CD14-positive monocyte (primary cell): Measurements from ENCODE around the gene SV2B. TPM values are rescaled to one million over a fixed set of nuclear protein-coding genes. Genes with fewer than 3 reads are reported as not detected.

Source experiments
- DNase-seq, 3 donors: peaks; one replicate each; pipeline ENCODE4 v3.0.0-alpha.2; 2011 to 2022
- H2AFZ ChIP-seq: 2 replicates; pipeline ENCODE4 v1.6.0; 2012; ENCODE audit warnings: mild to moderate bottlenecking, low read depth, low read length, inconsistent platforms; ENCODE audit not compliant: insufficient read depth, poor library complexity, severe bottlenecking
- H3K27ac ChIP-seq, 2 donors: 1 replicate in 1 of 2; 2 replicates in 1 of 2; pipeline ENCODE4 v1.5.1; 2012 to 2013; ENCODE audit warnings: low read length in 2 of 2, control low read depth in 1 of 2, inconsistent platforms in 1 of 2, low read depth in 1 of 2, mild to moderate bottlenecking in 1 of 2
- H3K27me3 ChIP-seq, 2 donors: one replicate each; pipeline versions ENCODE4 v1.6.0 to v1.6.1; 2011 to 2013; ENCODE audit warnings: low read length in 2 of 2; ENCODE audit not compliant: control insufficient read depth in 2 of 2, insufficient read depth in 2 of 2
- H3K36me3 ChIP-seq, 2 donors: replicated peaks in 1 of 2; 1 replicate in 1 of 2; 2 replicates in 1 of 2; pipeline versions ENCODE4 v1.5.1 to v1.6.1; 2012 to 2013; ENCODE audit warnings: low read length in 2 of 2, control low read depth in 1 of 2, inconsistent platforms in 1 of 2, mild to moderate bottlenecking in 1 of 2; ENCODE audit not compliant: insufficient read depth in 2 of 2, control insufficient read depth in 1 of 2
- H3K4me1 ChIP-seq, 2 donors: 1 replicate in 1 of 2; 2 replicates in 1 of 2; pipeline versions ENCODE4 v1.5.1 to v1.6.1; 2012 to 2013; ENCODE audit warnings: low read length in 2 of 2, control low read depth in 1 of 2, inconsistent platforms in 1 of 2, mild to moderate bottlenecking in 1 of 2, moderate library complexity in 1 of 2; ENCODE audit not compliant: insufficient read depth in 2 of 2, control insufficient read depth in 1 of 2
- H3K4me2 ChIP-seq: replicated peaks from 2 replicates; pipeline ENCODE3; 2012; ENCODE audit warnings: low read length, moderate library complexity, mild to moderate bottlenecking; ENCODE audit not compliant: poor library complexity, severe bottlenecking; ENCODE audit errors: extremely low read depth
- H3K4me3 ChIP-seq, 3 experiments: fragments of 200-600 bp in 1 of 3; sonication (generic) in 1 of 3; replicated peaks in 1 of 3; 1 replicate in 2 of 3; 2 replicates in 1 of 3; pipeline ENCODE4 v1.5.1; 2011 to 2013; ENCODE audit warnings: low read length in 3 of 3, mild to moderate bottlenecking in 3 of 3, control low read depth in 2 of 3, low read depth in 2 of 3, inconsistent platforms in 1 of 3, moderate library complexity in 1 of 3
- H3K79me2 ChIP-seq: 2 replicates; pipeline ENCODE4 v1.6.0; 2012; ENCODE audit warnings: mild to moderate bottlenecking, control low read depth, inconsistent platforms, low read length, moderate library complexity; ENCODE audit not compliant: insufficient read depth
- H3K9ac ChIP-seq: 2 replicates; pipeline ENCODE4 v1.6.0; 2017; ENCODE audit warnings: low read length, mild to moderate bottlenecking; ENCODE audit not compliant: insufficient read depth, poor library complexity, severe bottlenecking
- H3K9me3 ChIP-seq, 2 donors: replicated peaks in 1 of 2; 1 replicate in 1 of 2; 2 replicates in 1 of 2; pipeline versions ENCODE4 v1.5.1 to v1.6.1; 2012 to 2013; ENCODE audit warnings: low read length in 2 of 2, control low read depth in 1 of 2; ENCODE audit not compliant: control insufficient read depth in 1 of 2, insufficient read depth in 1 of 2
- H4K20me1 ChIP-seq: 2 replicates; pipeline ENCODE4 v1.6.0; 2012; ENCODE audit warnings: mild to moderate bottlenecking, low read length, control low read depth, moderate library complexity; ENCODE audit not compliant: insufficient read depth
- H3K27ac Mint-ChIP-seq, 7 donors: one replicate each; pipeline ENCODE4 v1.8.0; 2020; ENCODE audit warnings: mild to moderate bottlenecking in 7 of 7, mixed read lengths in 7 of 7, moderate library complexity in 6 of 7, inconsistent platforms in 2 of 7
- H3K27me3 Mint-ChIP-seq, 3 donors: one replicate each; pipeline ENCODE4 v1.8.0; 2021 to 2022; ENCODE audit warnings: low read depth in 3 of 3, mild to moderate bottlenecking in 3 of 3, mixed read lengths in 3 of 3, moderate library complexity in 3 of 3, inconsistent platforms in 1 of 3
- H3K36me3 Mint-ChIP-seq, 2 donors: one replicate each; pipeline ENCODE4 v1.8.0; 2020; ENCODE audit warnings: mixed read lengths in 2 of 2, inconsistent platforms in 1 of 2, mild to moderate bottlenecking in 1 of 2
- H3K4me1 Mint-ChIP-seq: one replicate; pipeline ENCODE4 v1.8.0; 2020; ENCODE audit warnings: mild to moderate bottlenecking, mixed read lengths
- H3K4me3 Mint-ChIP-seq, 2 donors: one replicate each; pipeline ENCODE4 v1.8.0; 2020; ENCODE audit warnings: mild to moderate bottlenecking in 2 of 2, mixed read lengths in 2 of 2, moderate library complexity in 1 of 2
- H3K9me3 Mint-ChIP-seq, 7 donors: one replicate each; pipeline ENCODE4 v1.8.0; 2020 to 2022; ENCODE audit warnings: mixed read lengths in 7 of 7, mild to moderate bottlenecking in 6 of 7, moderate library complexity in 6 of 7, inconsistent platforms in 2 of 7
- CTCF ChIP-seq: fragments of 200-600 bp; IDR thresholded peaks from one replicate; pipeline ENCODE4 v1.8.0; 2022; ENCODE audit warnings: antibody characterized with exemption, mild to moderate bottlenecking
- WGBS: methylation state at CpG from one replicate; pipeline ENCODE4 v1.1.5; 2013; ENCODE audit warnings: missing lambda C conversion rate; ENCODE audit not compliant: insufficient coverage; 5-methylcytosine and 5-hydroxymethylcytosine counted together
- intact Hi-C, 2 donors: fragments of 100-400 bp; cut with micrococcal nuclease; formaldehyde crosslinking; loops; one replicate each; pipeline versions ENCODE4 v1.15.0 to v1.15.1; 2023
- polyA plus RNA-seq, 3 donors: library from polyadenylated mRNA; depleted of rRNA in 1 of 3; unstranded in 2 of 3; stranded (reverse) in 1 of 3; fragments of 300-500 nt in 2 of 3; fragments of >200 nt in 1 of 3; fragmentation: Illumina TruSeq in 2 of 3; gene quantifications; 1 replicate in 2 of 3; 2 replicates in 1 of 3; pipeline ENCODE4 v1.2.3, GENCODE V29; 2012 to 2021

Gene SV2B
- polyA plus RNA-seq, 3 donors: not detected

- Histone ChIP-seq H3K79me2 (no peaks in the 10 kb centered on the region), H3K27me3 (no peaks in the 10 kb centered on the region), H2AFZ (no peak overlapping the region), H4K20me1 (no peaks in the 10 kb centered on the region), H3K4me3 (no peak overlapping the region), H3K4me1 (no peaks in the 10 kb centered on the region), H3K9me3 (peaks cover 0 to 3% of the 10 kb centered on the region in 2 donors), H3K9ac (no peak overlapping the region), H3K27ac (no peak overlapping the region), H3K4me2 (no peak overlapping the region), H3K36me3 (no peaks in the 10 kb centered on the region)
- H3K36me3 Mint-ChIP-seq: no peaks in the 10 kb centered on the region
- no peaks in the 10 kb centered on the region for H3K27me3 Mint-ChIP-seq
- DNase-seq: no peak
- H3K9me3 Mint-ChIP-seq: peaks cover 0 to 6% (median under 1%) of the 10 kb centered on the region in 7 donors
- no peaks in the 10 kb centered on the region for H3K4me1 Mint-ChIP-seq
- H3K4me3 Mint-ChIP-seq: no peak overlapping the region
- intact Hi-C loops: no loop called here
- 100% methylated on average over 3 of the region's 4 CpGs for WGBS
- H3K27ac Mint-ChIP-seq: no peak overlapping the region
- TF ChIP-seq CTCF: no peak
Observed at GRCh38 chr15:91281947-91282346, 181.9 kb downstream of the SV2B start.

- Histone ChIP-seq H3K9ac (no peak overlapping the region), H3K4me1 (no peaks in the 10 kb centered on the region), H3K4me3 (no peak overlapping the region), H3K27me3 (no peaks in the 10 kb centered on the region), H3K79me2 (no peaks in the 10 kb centered on the region), H3K9me3 (peaks cover 0 to 3% of the 10 kb centered on the region in 2 donors), H3K27ac (no peak overlapping the region), H4K20me1 (no peaks in the 10 kb centered on the region), H3K4me2 (no peak overlapping the region), H3K36me3 (no peaks in the 10 kb centered on the region), H2AFZ (no peak overlapping the region)
- H3K27ac Mint-ChIP-seq: no peak overlapping the region
- peaks cover 0 to 4% (median 0%) of the 10 kb centered on the region in 7 donors for H3K9me3 Mint-ChIP-seq
- DNase-seq: no peak
- H3K27me3 Mint-ChIP-seq: peaks cover 0 to 2% (median 0%) of the 10 kb centered on the region in 3 donors
- no peak overlapping the region for H3K4me3 Mint-ChIP-seq
- no CpG with 5 or more reads among the region's 1 CpG for WGBS
- H3K36me3 Mint-ChIP-seq: no peaks in the 10 kb centered on the region
- H3K4me1 Mint-ChIP-seq: no peaks in the 10 kb centered on the region
- no peak for TF ChIP-seq CTCF
- intact Hi-C loops: no loop called here
Observed at GRCh38 chr15:91282486-91282885, 182.4 kb downstream of the SV2B start.
